ENCODE measurements around the gene STIM1.

- TF ChIP-seq EZH2 (IDR thresholded peaks at IDR 0.05) (no peak), POLR2AphosphoS5 (IDR thresholded peaks at IDR 0.05; ENCODE audit: borderline replicate concordance, low read depth, low read length) (no peak)
Observed at GRCh38 chr11:3833449-3833848, 22.0 kb upstream of the STIM1 start.
